GM19372 (cell line): ENCODE data around the gene CD84.
A peak's percentile ranks its signal among the peaks of the same experiment; 100 is the strongest.
"Not testable (repeated sequence)": the region's sequence is repeated elsewhere in the genome, so short reads cannot be mapped to it uniquely, and the experiment has no call there.

Experiments
- ATAC-seq: cut with Tn5 transposase; IDR thresholded peaks from one replicate; pipeline ENCODE4 v1.9.1; 2021; ENCODE audit warnings: mild to moderate bottlenecking, low read depth, moderate library complexity; ENCODE audit not compliant: unreplicated experiment

CD84 gene

DNA sequence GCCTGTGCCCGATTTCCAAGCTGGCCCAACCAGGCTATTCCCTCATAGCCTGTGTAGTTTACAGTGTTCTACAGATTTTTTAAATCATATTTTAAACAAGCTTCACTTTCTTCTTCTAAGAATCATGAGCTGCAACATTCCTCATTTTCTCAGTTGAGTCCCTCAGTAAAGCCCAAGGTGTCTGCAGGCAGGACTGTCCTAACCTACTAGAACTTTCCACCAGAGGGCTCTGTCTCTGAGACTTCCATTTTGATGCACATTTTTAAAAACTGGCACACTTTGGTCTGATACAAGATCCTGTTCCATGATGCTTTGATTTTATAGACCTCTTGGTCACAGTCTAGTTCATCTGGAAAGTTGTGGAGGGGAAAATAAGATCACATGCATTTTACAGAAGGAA lies 34.6 kb downstream of the CD84 start:
- ATAC-seq, result no peak

GRCh38 chr1:160542303-160542945 lies 36.9 kb downstream of the CD84 start:
- ATAC-seq, result no peak

GRCh38 chr1:160541622-160542302 lies 37.5 kb downstream of the CD84 start:
- no peak for ATAC-seq

GRCh38 chr1:160540859-160541233 lies 38.5 kb downstream of the CD84 start:
- ATAC-seq, result peak; percentile 4

GRCh38 chr1:160539990-160540858 lies 39.1 kb downstream of the CD84 start:
- ATAC-seq, result peak; percentile 93

- ATAC-seq, result no peak
Observed at GRCh38 chr1:160539684-160539989, 39.7 kb downstream of the CD84 start.

DNA sequence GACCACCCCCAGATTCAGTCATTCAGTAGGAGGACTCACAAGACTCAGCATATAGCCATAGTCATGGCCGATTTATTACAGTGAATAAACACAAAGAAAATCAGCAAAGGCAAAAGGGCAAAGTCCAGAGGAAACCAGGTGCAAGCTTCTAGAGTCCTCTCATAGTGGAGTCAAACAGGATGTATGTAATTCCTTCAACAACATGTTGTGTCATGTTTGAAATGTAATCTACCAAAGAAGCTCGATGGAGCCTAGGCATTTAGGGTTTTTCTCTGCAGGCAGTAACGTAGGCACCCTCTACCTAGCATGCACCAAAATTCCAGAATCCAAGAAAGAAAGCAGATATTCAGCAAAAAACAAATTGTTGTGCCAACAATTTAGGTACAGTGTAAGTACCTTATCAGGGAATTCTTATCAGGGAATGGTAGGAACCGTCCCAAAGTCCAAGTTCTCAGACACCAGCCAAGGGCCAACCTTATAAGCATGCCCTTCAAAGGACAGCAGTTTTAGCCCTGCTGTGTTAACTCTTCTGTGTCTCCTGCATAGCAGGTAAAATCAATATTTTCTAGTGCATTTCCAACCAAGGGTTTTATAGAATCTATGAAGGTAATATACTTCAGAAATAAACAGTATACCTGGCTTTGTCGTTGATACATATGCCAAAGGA lies 40.2 kb downstream of the CD84 start:
- ATAC-seq, result no peak

DNA sequence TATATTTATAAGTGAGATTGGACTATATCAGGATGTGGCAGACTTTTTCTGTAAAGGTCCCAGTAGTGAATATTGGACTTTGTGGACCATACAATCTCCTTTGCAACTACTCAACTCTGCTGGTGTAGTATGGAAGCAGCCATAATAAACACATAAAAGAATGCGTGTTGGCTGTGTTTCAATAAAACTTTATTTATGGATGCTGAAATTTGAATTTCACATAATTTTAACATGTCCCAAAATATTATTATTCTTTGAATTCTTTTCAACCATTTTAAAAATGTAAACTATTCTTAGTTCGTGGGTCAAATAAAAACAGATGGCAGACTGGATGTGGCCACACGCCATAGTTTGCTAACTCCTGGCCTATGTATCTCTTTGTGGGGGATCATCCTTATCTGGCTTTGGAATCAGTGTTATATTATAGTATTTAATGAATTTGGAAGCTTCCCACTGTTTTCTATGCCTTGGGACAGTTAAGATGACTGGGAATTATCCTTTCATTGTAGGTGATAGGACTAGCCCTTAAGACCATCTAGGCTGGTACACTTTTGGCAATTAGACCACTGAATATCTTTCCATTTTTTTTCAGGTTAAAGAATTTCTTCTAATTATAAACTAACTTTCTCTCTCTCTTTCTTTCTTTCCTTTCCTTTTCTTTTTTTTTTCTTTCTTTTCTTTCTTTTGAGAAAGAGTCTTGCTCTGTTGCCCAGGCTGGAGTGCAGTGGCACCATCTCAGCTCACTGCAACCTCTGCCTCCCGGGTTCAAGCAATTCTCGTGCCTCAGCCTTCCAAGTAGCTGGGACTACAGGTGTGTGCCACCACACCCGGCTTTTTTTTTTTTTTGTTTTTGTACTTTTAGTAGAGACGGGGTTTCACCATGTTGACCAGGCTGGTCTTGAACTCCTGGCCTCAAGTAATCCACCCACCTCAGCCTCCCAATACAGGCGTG lies 41.3 kb downstream of the CD84 start:
- ATAC-seq, result no peak

- no peak for ATAC-seq
Observed at GRCh38 chr1:160534823-160535605, 44.3 kb downstream of the CD84 start.

GRCh38 chr1:160532557-160532813 lies 46.8 kb downstream of the CD84 start:
- ATAC-seq, result not testable (repeated sequence)

DNA sequence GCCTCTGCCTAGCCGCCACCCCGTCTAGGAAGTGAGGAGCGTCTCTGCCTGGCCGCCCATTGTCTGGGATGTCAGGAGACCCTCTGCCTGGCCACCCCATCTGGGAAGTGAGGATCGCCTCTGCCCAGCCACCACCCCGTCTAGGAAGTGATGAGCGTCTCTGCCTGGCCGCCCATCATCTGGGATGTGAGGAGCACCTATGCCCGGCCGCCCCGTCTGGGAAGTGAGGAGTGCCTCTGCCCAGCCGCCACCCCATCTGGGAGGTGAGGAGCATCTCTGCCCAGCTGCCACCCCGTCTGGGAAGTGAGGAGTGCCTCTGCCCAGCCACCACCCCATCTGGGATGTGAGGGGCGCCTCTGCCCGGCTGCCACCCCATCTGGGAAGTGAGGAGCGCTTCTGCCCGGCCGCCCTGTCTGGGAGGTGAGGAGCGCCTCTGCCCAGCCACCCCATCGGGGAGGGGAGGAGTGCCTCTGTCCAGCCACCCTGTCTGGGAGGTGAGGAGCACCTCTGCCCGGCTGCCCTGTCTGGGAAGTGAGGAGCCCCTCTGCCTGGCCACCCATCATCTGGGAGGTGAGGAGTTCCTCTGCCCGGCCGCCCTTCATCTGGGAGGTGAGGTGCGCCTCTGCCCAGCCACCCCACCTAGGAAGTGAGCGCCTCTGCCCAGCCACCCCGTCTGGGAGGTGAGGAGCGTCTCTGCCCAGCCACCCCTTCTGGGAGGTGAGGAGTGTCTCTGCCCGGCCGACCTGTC lies 47.3 kb downstream of the CD84 start:
- ATAC-seq, result not testable (repeated sequence)

- ATAC-seq, result not testable (repeated sequence)
Observed at GRCh38 chr1:160529401-160529952, 49.8 kb downstream of the CD84 start.

- ATAC-seq, result not testable (repeated sequence)
Observed at GRCh38 chr1:160523789-160524188, 55.5 kb downstream of the CD84 start.

DNA sequence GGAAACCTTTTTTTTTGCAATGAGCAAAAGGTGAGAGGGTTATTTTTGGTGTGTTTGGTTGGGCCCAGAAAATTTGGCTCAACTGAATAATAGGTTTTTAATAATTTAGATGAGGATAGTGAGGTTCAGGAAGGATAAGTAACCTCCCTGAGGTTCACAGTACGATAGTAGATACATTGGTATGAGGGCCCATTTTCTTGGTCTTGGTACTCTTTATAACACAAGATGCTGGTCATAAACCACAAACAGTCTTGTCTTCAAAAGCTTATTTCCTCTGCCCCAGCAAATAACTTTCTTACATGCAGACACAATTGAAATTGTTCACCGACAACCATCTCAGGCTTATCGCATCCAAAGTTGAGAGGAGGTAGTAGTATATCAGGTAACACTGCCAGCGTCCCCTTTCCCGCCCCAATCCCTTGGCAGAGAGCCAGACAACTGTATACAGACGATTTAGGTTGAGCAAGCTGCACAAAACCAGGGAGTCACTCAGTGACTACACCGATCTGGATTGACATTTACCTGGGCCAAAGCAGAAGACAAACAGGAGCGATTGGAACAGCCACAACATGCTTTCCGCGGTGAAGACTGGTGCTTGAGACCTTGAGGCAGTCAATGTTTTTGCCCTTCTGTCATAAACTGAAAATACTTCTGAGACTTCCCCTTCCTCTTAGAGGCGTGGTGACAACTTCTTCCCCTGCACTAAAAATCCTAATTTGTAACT lies 56.5 kb downstream of the CD84 start, which contains the start of gene SLAMF6:
Gene SLAMF6, minus strand, starts transcription at position 634 of the 724 bp plus-strand sequence. Its CDS starts 63 bp downstream, at position 571.
- ATAC-seq, result peak; percentile 68

- ATAC-seq, result no peak
Observed at GRCh38 chr1:160522136-160522535, 57.2 kb downstream of the CD84 start.

DNA sequence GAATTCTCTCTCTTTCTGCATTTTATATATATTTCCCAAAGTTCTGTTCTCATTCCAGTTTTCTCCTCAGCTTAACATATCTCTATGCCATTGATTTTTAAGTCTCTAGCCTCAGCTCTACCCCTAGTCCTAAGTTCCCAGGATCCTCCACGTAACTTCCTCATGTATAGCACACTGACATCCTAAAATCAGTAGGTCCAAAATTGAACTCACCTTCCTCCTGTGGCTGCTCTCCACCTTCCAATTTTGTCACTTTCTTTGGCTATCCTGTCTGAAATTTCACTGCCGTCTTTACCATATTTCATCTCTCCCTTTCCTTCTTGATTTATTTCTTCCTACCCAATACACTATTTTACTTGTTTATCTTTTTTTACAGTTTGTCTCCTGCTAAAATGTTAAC lies 57.7 kb downstream of the CD84 start:
- ATAC-seq, result no peak

- no peak for ATAC-seq
Observed at GRCh38 chr1:160520999-160521398, 58.3 kb downstream of the CD84 start.

GRCh38 chr1:160520582-160520981 lies 58.7 kb downstream of the CD84 start:
- ATAC-seq, result no peak
